HG03469 (cell line): Measurements from ENCODE around the gene ARMC2.
"Not testable (repeated sequence)": the region's sequence is repeated elsewhere in the genome, so short reads cannot be mapped to it uniquely, and the experiment has no call there.

Experiments
- ATAC-seq: cut with Tn5 transposase; IDR thresholded peaks from one replicate; pipeline ENCODE4 v1.9.1; 2021; ENCODE audit warnings: mild to moderate bottlenecking, moderate library complexity, moderate number of reproducible peaks; ENCODE audit not compliant: unreplicated experiment

The ARMC2 gene

GRCh38 chr6:108868647-108869046 is 20.4 kb downstream of the ARMC2 start:
- ATAC-seq = no peak

DNA sequence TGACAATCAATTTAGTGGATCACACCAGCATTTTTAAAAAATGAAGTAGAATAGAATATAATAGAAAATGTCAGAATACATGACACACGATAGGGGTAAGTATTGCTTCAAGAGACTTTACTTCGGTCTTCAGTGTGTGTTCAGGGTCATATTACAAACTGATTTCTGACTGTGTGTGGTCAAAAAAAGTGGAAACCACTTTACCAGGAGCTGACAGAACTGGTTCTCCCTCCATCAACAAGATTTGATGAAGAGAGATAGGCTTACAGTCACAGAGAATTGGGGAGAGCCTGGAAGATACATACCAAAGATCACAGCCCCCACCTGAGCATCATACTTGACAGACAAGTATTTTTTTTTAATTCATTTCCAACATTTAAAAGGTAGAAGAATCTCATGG is 21.7 kb downstream of the ARMC2 start:
- no peak for ATAC-seq

- no peak for ATAC-seq
Measured at GRCh38 chr6:108870357-108870756, 22.1 kb downstream of the ARMC2 start.

DNA sequence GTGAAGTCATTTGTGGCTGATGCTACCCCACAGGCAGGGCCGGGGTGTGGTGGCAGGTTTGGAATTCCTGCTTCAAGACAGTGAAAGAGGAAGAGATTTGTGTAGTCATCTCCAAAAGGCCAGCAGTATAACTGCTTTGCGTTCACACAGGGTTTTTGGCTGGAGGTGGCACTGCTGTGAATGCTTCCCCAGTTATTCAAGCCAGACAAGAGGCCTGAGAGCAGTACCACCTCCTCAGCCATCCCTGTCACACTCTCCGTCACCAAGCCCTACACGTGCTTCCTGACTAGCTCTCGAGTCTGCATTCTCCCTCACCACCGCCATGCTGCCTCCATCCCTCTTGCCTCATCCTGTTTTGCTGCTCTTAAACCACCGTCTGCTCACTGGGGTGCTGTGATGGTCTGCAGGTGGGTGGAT is 23.9 kb downstream of the ARMC2 start:
- ATAC-seq = no peak

DNA sequence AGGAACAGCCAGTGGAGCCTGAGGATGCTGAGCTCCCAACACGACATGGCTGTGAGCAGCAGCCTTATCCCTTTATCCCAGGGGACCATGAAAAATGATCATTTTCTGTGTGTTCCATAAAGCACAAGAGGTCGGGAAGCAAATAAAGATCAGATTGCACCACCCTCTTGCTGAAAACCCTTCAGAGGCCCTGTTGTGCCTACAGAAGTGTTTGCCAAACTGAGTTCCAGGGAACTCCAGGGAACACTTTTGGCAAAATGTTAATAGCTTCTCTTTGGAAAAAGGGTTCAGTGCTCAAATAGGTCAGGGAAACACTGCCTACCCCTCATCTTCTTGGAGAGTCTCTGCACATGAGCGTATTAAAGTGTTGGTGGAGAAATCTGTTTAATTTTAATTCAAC is 24.4 kb downstream of the ARMC2 start:
- no peak for ATAC-seq

GRCh38 chr6:108873251-108873650 is 25.0 kb downstream of the ARMC2 start:
- no peak for ATAC-seq

DNA sequence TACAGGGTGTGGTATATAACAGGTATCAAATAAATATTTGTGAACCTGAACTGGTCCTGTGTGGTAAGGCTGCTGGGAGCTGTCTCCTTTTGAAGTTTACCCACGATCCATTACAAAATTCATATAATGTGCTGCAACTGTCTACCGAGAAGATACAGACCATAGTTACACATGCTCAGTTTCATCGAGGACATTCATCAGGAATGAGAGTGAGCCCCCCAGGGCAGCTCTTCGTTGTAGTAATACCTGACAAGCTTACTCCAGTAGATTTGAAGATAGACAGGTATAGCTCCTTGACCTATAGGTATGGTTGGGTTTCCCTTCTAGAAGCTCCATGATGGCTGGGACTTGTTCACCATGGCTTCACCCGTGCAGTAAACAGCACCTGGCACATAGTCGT is 25.7 kb downstream of the ARMC2 start:
- ATAC-seq = no peak

GRCh38 chr6:108874470-108875160 is 26.4 kb downstream of the ARMC2 start:
- peak; percentile 72 for ATAC-seq

- no peak for ATAC-seq
Measured at GRCh38 chr6:108875161-108875555, 26.9 kb downstream of the ARMC2 start.

DNA sequence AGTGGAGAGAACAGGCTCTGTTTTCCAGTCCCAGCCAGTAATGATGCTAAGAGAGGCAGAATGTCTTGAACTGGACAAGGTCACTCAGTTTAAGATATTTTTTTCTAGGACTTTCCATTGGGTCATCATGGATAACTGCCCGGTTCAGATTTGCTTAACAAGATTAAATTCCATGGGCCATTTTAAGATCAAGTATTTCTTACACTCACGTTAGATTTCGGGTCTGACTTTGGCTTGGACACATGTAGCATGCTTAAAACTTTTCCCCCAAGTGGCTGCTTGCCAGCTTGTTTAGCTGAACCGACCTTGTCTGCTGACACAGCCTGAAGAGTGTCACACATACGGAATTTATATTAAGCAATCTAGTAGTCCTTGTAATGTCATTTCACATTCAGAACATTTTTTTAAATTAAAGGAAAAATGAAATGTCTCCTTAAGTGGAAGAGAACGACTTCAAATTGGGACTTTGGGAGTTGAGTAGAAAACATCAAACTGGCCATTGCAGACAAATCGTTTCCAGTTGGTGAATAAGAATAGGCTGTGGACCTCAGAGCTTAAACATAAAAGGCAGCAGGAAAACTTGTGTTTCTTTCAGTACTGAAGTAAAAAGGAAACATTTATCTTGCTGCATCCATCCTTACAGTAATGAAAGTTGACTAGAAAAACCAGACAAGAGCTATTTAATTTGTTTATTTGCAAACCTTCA is 29.0 kb downstream of the ARMC2 start:
- no peak for ATAC-seq

DNA sequence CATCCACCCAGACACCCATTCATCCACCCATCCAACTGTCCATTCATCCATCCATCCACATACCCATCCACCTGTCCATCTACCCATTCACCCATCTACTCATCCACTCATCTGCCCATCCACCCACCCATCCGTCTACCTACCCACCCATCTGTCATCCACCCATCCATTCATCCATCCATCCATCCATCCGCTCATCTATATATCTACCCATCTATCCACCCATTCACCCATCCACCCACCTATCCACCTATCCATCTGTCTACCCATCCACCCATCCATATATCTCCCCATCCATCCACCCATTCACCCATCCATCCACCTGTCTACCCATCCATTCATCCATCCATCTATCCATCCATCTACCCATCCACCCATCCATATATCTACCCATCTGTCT is 30.7 kb downstream of the ARMC2 start:
- no peak for ATAC-seq

DNA sequence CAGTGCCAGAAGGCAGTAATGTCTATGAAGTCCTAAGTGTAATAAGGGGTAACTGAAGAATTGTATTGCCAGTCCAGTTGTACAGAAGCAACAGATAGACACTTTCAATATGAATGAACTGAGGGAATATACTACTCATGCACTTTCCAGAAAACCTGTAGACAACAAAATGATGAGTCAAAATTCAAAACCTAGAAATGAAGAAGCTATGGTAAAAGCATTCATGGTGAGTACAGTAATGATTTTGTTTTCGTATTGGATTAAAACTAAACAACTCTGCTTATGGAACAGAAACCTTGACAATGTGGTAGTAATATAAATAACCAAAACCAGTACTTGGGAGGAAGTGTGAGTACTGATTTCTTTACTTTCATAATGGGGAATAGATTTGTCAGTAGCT is 35.0 kb downstream of the ARMC2 start:
- ATAC-seq = peak; percentile 71

DNA sequence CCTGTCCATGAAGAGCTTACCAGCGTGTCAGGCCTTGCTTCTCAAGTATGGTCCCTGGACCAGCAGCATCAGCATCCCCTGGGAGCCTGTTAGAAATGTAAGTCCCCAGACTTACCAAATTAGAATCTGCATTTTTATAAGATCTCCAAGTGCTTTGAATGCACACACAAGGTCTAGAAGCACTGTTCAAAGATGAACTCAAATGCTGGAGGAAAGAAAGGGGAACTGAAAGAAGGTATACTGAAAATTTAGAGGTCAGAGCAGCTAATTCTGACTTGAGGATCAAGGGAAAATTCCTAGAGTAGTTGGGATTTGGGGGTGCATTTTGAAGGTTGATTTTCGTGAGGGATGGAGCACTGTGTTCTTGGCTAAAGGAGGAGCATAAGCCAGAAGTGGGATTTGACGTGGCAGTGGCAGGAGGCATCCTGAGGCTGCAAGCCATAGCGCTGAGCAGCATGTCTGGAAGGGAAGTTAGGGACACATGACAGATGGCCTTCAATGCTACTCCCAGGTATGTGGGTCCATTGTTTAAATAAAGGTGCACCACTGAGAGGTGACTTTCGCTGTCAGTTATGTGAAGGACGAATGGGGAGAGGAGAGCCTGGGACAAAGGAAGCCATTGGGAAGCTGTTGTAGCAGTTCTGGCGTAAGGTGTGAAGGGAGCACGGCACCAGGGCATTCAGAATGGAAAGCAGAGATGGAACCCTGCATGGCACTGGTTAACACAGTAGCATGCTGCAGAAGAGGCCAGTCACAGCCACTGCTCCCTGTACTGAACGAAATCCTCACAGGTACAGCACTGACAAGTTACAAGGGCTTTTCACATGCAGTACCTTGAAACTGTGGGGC is 36.2 kb downstream of the ARMC2 start:
- ATAC-seq = no peak

GRCh38 chr6:108888052-108888451 is 39.8 kb downstream of the ARMC2 start:
- ATAC-seq = no peak

DNA sequence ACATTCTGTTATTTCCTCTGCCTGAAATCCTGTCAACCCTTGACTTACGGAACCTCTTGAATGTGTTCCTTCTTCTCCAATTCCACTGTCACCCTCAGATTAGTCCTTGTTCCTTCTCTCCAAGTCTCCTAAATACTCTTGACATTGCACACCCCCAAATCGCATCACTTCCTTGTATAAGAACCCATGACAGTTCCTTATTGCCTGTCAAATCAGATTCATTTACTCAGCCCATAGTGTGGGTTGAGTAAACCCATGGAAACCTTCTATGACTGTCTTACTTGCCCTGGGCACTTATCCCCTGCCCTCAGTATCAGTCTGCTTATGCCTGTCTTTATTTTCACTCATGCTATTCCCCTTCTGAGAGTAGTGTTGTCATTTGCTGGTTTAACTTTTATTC is 40.5 kb downstream of the ARMC2 start:
- ATAC-seq = no peak

- ATAC-seq = not testable (repeated sequence)
Measured at GRCh38 chr6:108890898-108891297, 42.7 kb downstream of the ARMC2 start.

DNA sequence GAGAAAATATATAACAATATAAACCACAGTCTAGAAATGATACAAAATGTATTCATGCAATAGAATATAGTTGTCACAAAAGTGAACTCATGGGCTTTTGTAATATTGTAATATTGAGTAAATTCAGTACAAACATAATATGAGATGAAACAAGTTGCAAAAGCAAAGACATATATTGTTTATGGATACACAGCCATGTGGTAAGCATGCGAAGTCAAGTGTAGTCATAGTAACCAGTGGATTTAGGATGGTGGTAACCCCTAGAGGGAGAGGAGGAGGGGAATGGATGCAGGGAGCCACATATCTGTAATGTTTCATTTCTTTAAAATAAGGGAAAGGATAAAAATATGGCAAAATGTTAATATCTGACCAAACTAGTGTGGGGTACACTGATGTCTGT is 47.3 kb downstream of the ARMC2 start:
- no peak for ATAC-seq

GRCh38 chr6:108896111-108896661 is 48.0 kb downstream of the ARMC2 start:
- ATAC-seq = no peak

DNA sequence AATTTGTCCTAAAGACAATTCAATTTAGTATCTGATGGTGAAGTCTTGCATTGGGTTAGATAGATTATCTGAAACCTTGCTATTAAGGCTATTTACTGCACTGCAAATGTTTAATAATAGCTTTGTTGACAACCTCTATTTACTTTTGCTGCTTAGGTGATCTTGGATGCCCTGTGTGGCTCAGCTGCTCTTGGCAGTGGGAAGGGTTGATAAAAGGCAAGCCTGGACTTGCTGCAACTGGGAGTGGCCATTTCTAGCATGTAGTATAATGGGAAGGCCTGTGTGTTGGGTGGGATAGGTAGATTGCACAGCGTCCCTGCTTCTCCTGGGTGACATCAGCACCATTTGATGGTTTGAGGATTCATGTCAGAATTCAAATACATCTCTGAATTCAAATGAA is 49.1 kb downstream of the ARMC2 start:
- ATAC-seq = no peak

GRCh38 chr6:108902382-108902792 is 54.2 kb downstream of the ARMC2 start:
- no peak for ATAC-seq

DNA sequence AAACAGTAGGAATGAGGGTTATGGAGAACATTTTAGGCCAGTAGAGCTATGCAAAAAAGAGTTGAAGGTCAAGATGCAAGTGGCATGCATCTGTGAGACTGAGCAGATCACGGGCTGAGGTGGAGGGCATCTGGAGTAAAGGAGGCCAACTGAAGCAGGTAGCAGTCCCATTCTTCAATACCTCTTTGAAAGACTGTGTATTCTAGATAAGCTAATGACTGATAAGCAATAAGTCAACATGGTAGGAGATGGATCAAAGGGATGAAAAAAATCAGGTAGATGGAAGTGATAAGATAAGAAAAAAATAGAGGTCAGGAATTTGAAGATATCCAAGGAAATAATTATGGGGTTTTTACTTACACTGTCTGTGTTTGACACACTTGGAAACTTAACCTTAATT is 55.6 kb downstream of the ARMC2 start:
- ATAC-seq = no peak
